Fibroblast of lung (primary cell): ENCODE measurements around the gene ADPRH. TPM values are rescaled to one million over a fixed set of nuclear protein-coding genes. Genes with fewer than 3 reads are reported as not detected.

ENCODE experiments used
- DNase-seq, 2 donors: peaks; one replicate each; pipeline versions ENCODE4 v3.0.0 to v3.0.0-alpha.2; 2010; ENCODE audit warnings: low read depth in 2 of 2
- H2AFZ ChIP-seq: 2 replicates; pipeline ENCODE4 v1.5.1; 2012; ENCODE audit warnings: low read length, control low read depth, inconsistent platforms
- H3K27ac ChIP-seq: 2 replicates; pipeline ENCODE4 v1.5.1; 2011; ENCODE audit warnings: low read length, control low read depth; ENCODE audit not compliant: insufficient read depth
- H3K27me3 ChIP-seq: 2 replicates; pipeline ENCODE4 v1.5.1; 2011; ENCODE audit warnings: mild to moderate bottlenecking, low read length; ENCODE audit not compliant: control insufficient read depth, insufficient read depth
- H3K36me3 ChIP-seq: 2 replicates; pipeline ENCODE4 v1.5.1; 2011; ENCODE audit warnings: low read length; ENCODE audit not compliant: control insufficient read depth, insufficient read depth
- H3K4me1 ChIP-seq: 2 replicates; pipeline ENCODE4 v1.5.1; 2011; ENCODE audit warnings: low read length; ENCODE audit not compliant: control insufficient read depth, insufficient read depth; ENCODE audit errors: extremely low read depth
- H3K4me2 ChIP-seq: 2 replicates; pipeline ENCODE4 v1.5.1; 2011; ENCODE audit warnings: low read length, control low read depth; ENCODE audit not compliant: insufficient read depth; ENCODE audit errors: extremely low read depth
- H3K4me3 ChIP-seq, 4 experiments: fragments of 200-600 bp in 1 of 4; sonication (generic) in 1 of 4; replicated peaks in 1 of 4; 2 replicates each; pipeline ENCODE4 v1.5.1; 2011 to 2016; ENCODE audit warnings: low read length in 4 of 4, low read depth in 3 of 4, mild to moderate bottlenecking in 3 of 4, control low read depth in 2 of 4, inconsistent platforms in 1 of 4, mixed read lengths in 1 of 4; ENCODE audit not compliant: insufficient read depth in 1 of 4; ENCODE audit errors: control extremely low read depth in 1 of 4
- H3K79me2 ChIP-seq: 2 replicates; pipeline ENCODE4 v1.5.1; 2012; ENCODE audit warnings: mild to moderate bottlenecking, low read length, inconsistent platforms; ENCODE audit not compliant: control insufficient read depth, insufficient read depth
- H3K9ac ChIP-seq: 2 replicates; pipeline ENCODE4 v1.5.1; 2011; ENCODE audit warnings: mild to moderate bottlenecking, low read length, control low read depth; ENCODE audit not compliant: insufficient read depth
- H3K9me3 ChIP-seq: 2 replicates; pipeline ENCODE4 v1.5.1; 2012; ENCODE audit warnings: low read depth, low read length; ENCODE audit not compliant: control insufficient read depth, insufficient read depth
- H4K20me1 ChIP-seq: 2 replicates; pipeline ENCODE4 v1.5.1; 2011; ENCODE audit warnings: low read length; ENCODE audit not compliant: control insufficient read depth, insufficient read depth; ENCODE audit errors: extremely low read depth
- CTCF ChIP-seq, 2 donors: IDR thresholded peaks in 1 of 2; conservative IDR thresholded peaks in 1 of 2; 1 replicate in 1 of 2; 2 replicates in 1 of 2; pipeline ENCODE4 v1.5.1; 2011 to 2012; ENCODE audit warnings: low read length in 2 of 2, control low read depth in 1 of 2, inconsistent platforms in 1 of 2, low read depth in 1 of 2, mild to moderate bottlenecking in 1 of 2
- EZH2 ChIP-seq: IDR thresholded peaks from 2 replicates; pipeline ENCODE4 v1.5.1; 2012; ENCODE audit warnings: low read length, control low read depth, mild to moderate bottlenecking; ENCODE audit errors: missing control alignments
- polyA plus RNA-seq, 2 donors: library from polyadenylated mRNA; depleted of rRNA in 1 of 2; stranded (reverse) in 1 of 2; unstranded in 1 of 2; fragments of >200 nt; gene quantifications; 2 replicates each; pipeline ENCODE4 v1.2.1, GENCODE V29; 2011 to 2012; ENCODE audit warnings: missing spikeins in 1 of 2
- total RNA-seq: library from RNA; depleted of rRNA; stranded (reverse); fragments of >200 nt; gene quantifications from 2 replicates; pipeline ENCODE4 v1.2.1, GENCODE V29; 2014

Gene ADPRH
- total and polyA plus RNA-seq, 2 donors (not counting 1 experiment from before 2014, with no cell fraction given), result 1.1 to 7.4 TPM

- H3K36me3 ChIP-seq, result no peaks in the 10 kb centered on the region
- no peaks in the 10 kb centered on the region for H4K20me1 ChIP-seq
- H3K9me3 ChIP-seq, result no peaks in the 10 kb centered on the region
- no peak overlapping the region for H2AFZ ChIP-seq
- DNase-seq, result no peak
- H3K27me3 ChIP-seq, result no peaks in the 10 kb centered on the region
- H3K4me2 ChIP-seq, result no peak overlapping the region
- H3K79me2 ChIP-seq, result no peaks in the 10 kb centered on the region
- TF ChIP-seq EZH2 (no peak), CTCF (conservative IDR thresholded peaks at IDR 0.05 in 1 of 2, IDR thresholded peaks at IDR 0.05 in 1 of 2; ENCODE audit: low read depth in 1 of 2, low read length in 2 of 2) (no peak)
- no peak overlapping the region for H3K9ac ChIP-seq
- no peak overlapping the region for H3K4me3 ChIP-seq
- H3K27ac ChIP-seq, result no peak overlapping the region
- peaks cover 9% of the 10 kb centered on the region for H3K4me1 ChIP-seq
Measured at GRCh38 chr3:119632829-119633228, 53.5 kb downstream of the ADPRH start.

DNA sequence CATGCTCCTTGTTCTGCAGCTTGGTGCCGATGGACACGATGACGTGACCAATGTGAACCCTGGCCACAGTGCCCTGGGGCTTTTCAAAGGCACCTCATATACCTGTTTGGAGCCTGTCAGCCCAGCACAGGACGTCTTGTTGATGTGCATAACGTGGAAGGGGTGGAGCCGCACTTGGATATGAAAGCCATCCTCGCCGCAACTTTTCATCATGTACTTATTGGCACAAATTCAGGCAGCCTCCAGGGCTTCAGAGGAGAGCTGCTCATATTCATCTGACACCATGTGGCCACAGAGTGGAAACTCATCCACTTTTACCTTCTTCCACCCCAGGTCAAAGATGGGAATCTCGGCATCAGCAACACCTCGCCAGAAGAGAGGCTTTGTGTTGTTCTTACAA, 56.4 kb downstream of the ADPRH start:
- no peak for DNase-seq
- H3K27me3 ChIP-seq, result no peaks in the 10 kb centered on the region
- no peak for TF ChIP-seq EZH2
- no peak for TF ChIP-seq CTCF (conservative IDR thresholded peaks at IDR 0.05 in 1 of 2, IDR thresholded peaks at IDR 0.05 in 1 of 2; ENCODE audit: low read depth in 1 of 2, low read length in 2 of 2)
- no peak overlapping the region for H3K9ac ChIP-seq
- H3K36me3 ChIP-seq, result no peaks in the 10 kb centered on the region
- peaks cover 18% of the 10 kb centered on the region for H3K4me1 ChIP-seq
- no peaks in the 10 kb centered on the region for H3K9me3 ChIP-seq
- H3K27ac ChIP-seq, result no peak overlapping the region
- no peak overlapping the region for H2AFZ ChIP-seq
- no peak overlapping the region for H3K4me3 ChIP-seq
- H3K79me2 ChIP-seq, result no peaks in the 10 kb centered on the region
- H3K4me2 ChIP-seq, result no peak overlapping the region
- no peaks in the 10 kb centered on the region for H4K20me1 ChIP-seq

GRCh38 chr3:119636249-119636648, 57.0 kb downstream of the ADPRH start:
- no peak for TF ChIP-seq EZH2
- TF ChIP-seq CTCF (conservative IDR thresholded peaks at IDR 0.05 in 1 of 2, IDR thresholded peaks at IDR 0.05 in 1 of 2; ENCODE audit: low read depth in 1 of 2, low read length in 2 of 2), result no peak
- no peaks in the 10 kb centered on the region for H3K27me3 ChIP-seq
- no peak overlapping the region for H3K27ac ChIP-seq
- peak overlapping the region; percentile 41 for H2AFZ ChIP-seq
- no peaks in the 10 kb centered on the region for H3K79me2 ChIP-seq
- H3K4me2 ChIP-seq, result peak overlapping the region; percentile 38
- no peaks in the 10 kb centered on the region for H4K20me1 ChIP-seq
- no peak overlapping the region for H3K4me3 ChIP-seq
- H3K36me3 ChIP-seq, result no peaks in the 10 kb centered on the region
- peak; percentile 28 to 39 for DNase-seq
- no peak overlapping the region for H3K9ac ChIP-seq
- H3K4me1 ChIP-seq, result peaks cover 16% of the 10 kb centered on the region
- no peaks in the 10 kb centered on the region for H3K9me3 ChIP-seq
